OCI-LY3 (cell line): ENCODE data around the gene ICOS.
A peak's percentile ranks its signal among the peaks of the same experiment; 100 is the strongest.

Experiments used
- H2AFZ ChIP-seq: fragments of 200-600, 300-600 bp; shearing (Covaris generic); 2 replicates; pipeline ENCODE4 v1.6.0; 2014; ENCODE audit warnings: antibody characterized with exemption, low read depth, low read length
- H3K27ac ChIP-seq: fragments of 200-600, 300-600 bp; sonication (generic); 2 replicates; pipeline ENCODE4 v1.5.1; 2014; ENCODE audit warnings: mild to moderate bottlenecking, low read length, moderate library complexity, mixed read lengths
- H3K27me3 ChIP-seq: fragments of 200-600, 300-600 bp; sonication (generic); 2 replicates; pipeline ENCODE4 v1.6.1; 2014; ENCODE audit warnings: low read depth, low read length, mixed read lengths
- H3K36me3 ChIP-seq: fragments of 200-600, 300-600 bp; sonication (generic); replicated peaks from 2 replicates; pipeline ENCODE3; 2014; ENCODE audit warnings: low read depth, low read length, mixed read lengths
- H3K4me1 ChIP-seq: fragments of 300-600, 200-600 bp; sonication (generic); 2 replicates; pipeline ENCODE4 v1.6.1; 2014; ENCODE audit warnings: low read length, mixed read lengths
- H3K4me2 ChIP-seq: fragments of 200-600, 300-600 bp; sonication (generic); 2 replicates; pipeline ENCODE4 v1.6.1; 2014; ENCODE audit warnings: low read length, mixed read lengths
- H3K4me3 ChIP-seq: fragments of 300-600, 200-600 bp; sonication (generic); 2 replicates; pipeline ENCODE4 v1.5.1; 2014; ENCODE audit warnings: antibody characterized with exemption, mild to moderate bottlenecking, low read length, moderate library complexity
- H3K79me2 ChIP-seq: fragments of 300-600, 200-600 bp; shearing (Covaris generic); 2 replicates; pipeline ENCODE4 v1.6.1; 2014; ENCODE audit warnings: mild to moderate bottlenecking, low read length, mixed read lengths
- H3K9ac ChIP-seq: fragments of 300-600, 200-600 bp; shearing (Covaris generic); 2 replicates; pipeline ENCODE4 v1.6.0; 2014; ENCODE audit warnings: mild to moderate bottlenecking, low read length, moderate library complexity
- H3K9me3 ChIP-seq: fragments of 200-600, 300-600 bp; shearing (Covaris generic); 2 replicates; pipeline ENCODE4 v1.6.1; 2014; ENCODE audit warnings: low read length, mixed read lengths; ENCODE audit not compliant: insufficient read depth
- H4K20me1 ChIP-seq: fragments of 200-600, 300-600 bp; sonication (generic); 2 replicates; pipeline ENCODE4 v1.6.1; 2016; ENCODE audit warnings: low read length, mixed read lengths; ENCODE audit not compliant: insufficient read depth
- CTCF ChIP-seq: fragments of 200-600, 300-600 bp; sonication (generic); IDR thresholded peaks from 2 replicates; pipeline ENCODE4 v1.5.1; 2014; ENCODE audit warnings: antibody characterized with exemption, low read length, low read depth
- EZH2phosphoT487 ChIP-seq: fragments of 200-600 bp; shearing (Covaris generic); IDR thresholded peaks from 2 replicates; pipeline ENCODE4 v1.6.1; 2018; ENCODE audit warnings: antibody characterized with exemption, mixed run types, low read depth

Gene ICOS

GRCh38 chr2:203914546-203915182, 21.9 kb upstream of the ICOS start:
- Histone ChIP-seq H3K79me2 (no peaks in the 10 kb centered on the region), H3K4me2 (peak overlapping the region; percentile 79), H3K9ac (no peak overlapping the region; the same call in 1 of the 2 replicates), H3K27ac (no peak overlapping the region), H2AFZ (peak overlapping the region; percentile 30; the same call in 1 of the 2 replicates), H3K4me1 (peaks cover 26% of the 10 kb centered on the region), H3K36me3 (no peaks in the 10 kb centered on the region), H3K4me3 (peak overlapping the region; percentile 49), H3K27me3 (peaks cover 13% of the 10 kb centered on the region), H3K9me3 (no peaks in the 10 kb centered on the region), H4K20me1 (no peaks in the 10 kb centered on the region)
- no peak for TF ChIP-seq CTCF
- no peak for TF ChIP-seq EZH2phosphoT487

GRCh38 chr2:203915256-203915655, 21.3 kb upstream of the ICOS start:
- Histone ChIP-seq H3K4me2 (peak overlapping the region; percentile 79; the same call in 1 of the 2 replicates), H3K27me3 (peaks cover 13% of the 10 kb centered on the region), H3K9me3 (no peaks in the 10 kb centered on the region), H3K9ac (no peak overlapping the region), H3K4me1 (peaks cover 21% of the 10 kb centered on the region), H3K27ac (no peak overlapping the region), H4K20me1 (no peaks in the 10 kb centered on the region), H3K4me3 (no peak overlapping the region), H3K36me3 (no peaks in the 10 kb centered on the region), H3K79me2 (no peaks in the 10 kb centered on the region), H2AFZ (no peak overlapping the region)
- TF ChIP-seq EZH2phosphoT487 (no peak), CTCF (no peak)

- Histone ChIP-seq H3K9ac (no peak overlapping the region), H3K27me3 (peaks cover 13% of the 10 kb centered on the region), H4K20me1 (no peaks in the 10 kb centered on the region), H2AFZ (no peak overlapping the region), H3K36me3 (no peaks in the 10 kb centered on the region), H3K79me2 (no peaks in the 10 kb centered on the region), H3K9me3 (no peaks in the 10 kb centered on the region), H3K4me3 (no peak overlapping the region), H3K4me2 (no peak overlapping the region), H3K27ac (no peak overlapping the region), H3K4me1 (peaks cover 18% of the 10 kb centered on the region)
- TF ChIP-seq EZH2phosphoT487 (no peak), CTCF (no peak)
These were observed 19.8 kb upstream of the ICOS start for GRCh38 chr2:203916756-203917155.

- Histone ChIP-seq H2AFZ (no peak overlapping the region), H3K27ac (no peak overlapping the region), H3K4me3 (no peak overlapping the region), H3K9me3 (no peaks in the 10 kb centered on the region), H3K27me3 (0 out of 2 replicates have a peak, but pooled peaks cover 5% of the 10 kb centered on the region), H4K20me1 (no peaks in the 10 kb centered on the region), H3K36me3 (no peaks in the 10 kb centered on the region), H3K4me1 (peaks cover 18% of the 10 kb centered on the region), H3K79me2 (no peaks in the 10 kb centered on the region), H3K9ac (no peak overlapping the region), H3K4me2 (no peak overlapping the region)
- TF ChIP-seq CTCF (no peak), EZH2phosphoT487 (no peak)
These were observed 18.3 kb upstream of the ICOS start for GRCh38 chr2:203918264-203918663.
